K562 (cell line): ENCODE measurements around the gene GART. TPM values are rescaled to one million over a fixed set of nuclear protein-coding genes. Genes with fewer than 3 reads are reported as not detected.

Experiments used
- ATF3 ChIP-seq, 2 experiments: fragments of 450-650 bp in 1 of 2; sonication (generic) in 1 of 2; formaldehyde crosslinking in 1 of 2; IDR thresholded peaks in 1 of 2; conservative IDR thresholded peaks in 1 of 2; 2 replicates each; pipeline versions ENCODE4 v1.6.1 to v1.8.1; 2016 to 2023; ENCODE audit warnings: mild to moderate bottlenecking in 2 of 2, moderate library complexity in 2 of 2, inconsistent platforms in 1 of 2, missing genetic modification reagents in 1 of 2
- ESRRB ChIP-seq: fragments of 250-450 bp; sonication (Bioruptor Pico); IDR thresholded peaks from 2 replicates; pipeline ENCODE4 v1.5.0; 2020; ENCODE audit warnings: mild to moderate bottlenecking, moderate library complexity, borderline replicate concordance
- FUS ChIP-seq: fragments of 200-400 bp; formaldehyde crosslinking; optimal IDR thresholded peaks from 2 replicates; pipeline ENCODE3; 2017; ENCODE audit warnings: low read depth, low read length
- IRF2 ChIP-seq: sonication (generic); formaldehyde crosslinking; IDR thresholded peaks from 2 replicates; pipeline ENCODE4 v1.8.1; 2022; ENCODE audit warnings: mild to moderate bottlenecking, missing genetic modification reagents
- MCM2 ChIP-seq: fragments of 450-650 bp; IDR thresholded peaks from 2 replicates; pipeline ENCODE4 v1.6.1; 2017; ENCODE audit warnings: low read depth, mild to moderate bottlenecking
- MTA3 ChIP-seq: fragments of 450-650 bp; formaldehyde crosslinking; IDR thresholded peaks from 2 replicates; pipeline ENCODE4 v1.6.1; 2017; ENCODE audit warnings: mild to moderate bottlenecking, borderline replicate concordance
- NCOR1 ChIP-seq: fragments of 450-650 bp; IDR thresholded peaks from 2 replicates; pipeline ENCODE4 v1.6.1; 2016; ENCODE audit warnings: mild to moderate bottlenecking, moderate library complexity
- OTX1 ChIP-seq: fragments of 450-650 bp; formaldehyde crosslinking; IDR thresholded peaks from 2 replicates; pipeline ENCODE4 v1.4.0; 2022; ENCODE audit warnings: mild to moderate bottlenecking
- SREBF1 ChIP-seq: fragments of 150-350 bp; IDR thresholded peaks from 2 replicates; pipeline ENCODE4 v1.6.1; 2014; ENCODE audit warnings: antibody characterized with exemption, low read depth, low read length, borderline replicate concordance
- TCF3 ChIP-seq: sonication (generic); formaldehyde crosslinking; IDR thresholded peaks from 2 replicates; pipeline ENCODE4 v1.4.0; 2020; ENCODE audit warnings: mild to moderate bottlenecking, missing genetic modification reagents
- TEAD1 ChIP-seq, 2 experiments: fragments of 450-650 bp in 1 of 2; sonication (generic) in 1 of 2; formaldehyde crosslinking; IDR thresholded peaks; 2 replicates each; pipeline versions ENCODE4 v1.4.0 to v1.8.0; 2020 to 2022; ENCODE audit warnings: mild to moderate bottlenecking in 2 of 2, missing genetic modification reagents in 1 of 2
- THAP7 ChIP-seq: fragments of 250-450 bp; sonication (Bioruptor Pico); IDR thresholded peaks from 2 replicates; pipeline ENCODE4 v1.5.0; 2021
- ZBED1 ChIP-seq: IDR thresholded peaks from 2 replicates; pipeline ENCODE4 v1.6.1; 2014
- ZBTB11 ChIP-seq, 3 experiments: fragments of 200-800 bp in 1 of 3; fragments of 250-450 bp in 1 of 3; fragments of 450-650 bp in 1 of 3; sonication (Bioruptor Pico) in 1 of 3; sonication (Bioruptor generic) in 1 of 3; formaldehyde crosslinking in 1 of 3; IDR thresholded peaks; 2 replicates each; pipeline versions ENCODE4 v1.6.1 to v1.8.0; 2016 to 2022; ENCODE audit warnings: mild to moderate bottlenecking in 2 of 3, missing genetic modification characterization in 2 of 3, missing compliant biosample characterization in 1 of 3, moderate library complexity in 1 of 3
- ZBTB9 ChIP-seq: fragments of 450-650 bp; formaldehyde crosslinking; IDR thresholded peaks from 2 replicates; pipeline ENCODE4 v1.4.0; 2020; ENCODE audit warnings: mild to moderate bottlenecking, moderate library complexity
- ZNF3 ChIP-seq: fragments of 250-450 bp; sonication (Bioruptor Pico); IDR thresholded peaks from 2 replicates; pipeline ENCODE4 v1.5.0; 2021; ENCODE audit warnings: mild to moderate bottlenecking, moderate library complexity
- polyA plus RNA-seq, 8 experiments: library from polyadenylated mRNA; depleted of rRNA in 4 of 8; stranded (reverse) in 5 of 8; unstranded in 3 of 8; fragments of >200 nt; fragmentation: Nextera tagmentation in 2 of 8; fragmentation: Illumina TruSeq in 1 of 8; extraction: Ambion mirVana in 2 of 8; extraction: Trizol in 1 of 8; gene quantifications; 2 replicates each; pipeline versions ENCODE4 v1.2.1 to v1.2.3, GENCODE V29; 2011 to 2014; ENCODE audit warnings: inconsistent platforms in 1 of 8, missing spikeins in 1 of 8
- total RNA-seq, 7 experiments: library from RNA; depleted of rRNA in 6 of 7; stranded (reverse); fragments of >200 nt in 6 of 7; fragmentation: Illumina TruSeq in 2 of 7; extraction: Trizol in 2 of 7; gene quantifications; 2 replicates each; pipeline versions ENCODE4 v1.2.1 to v1.2.3, GENCODE V29; 2011 to 2021; ENCODE audit warnings: low replicate concordance in 1 of 7
- TF ChIP-seq, protein P1 (sequence below): fragments of 150-350 bp; conservative IDR thresholded peaks from 2 replicates; pipeline ENCODE4 v1.6.1; 2014; ENCODE audit warnings: low read length

GART gene
- total and polyA plus RNA-seq, 9 of the 15 experiments (the other 6 are each of a cell fraction or from before 2014, with no cell fraction given) = 141 to 429 (median 349) TPM

DNA sequence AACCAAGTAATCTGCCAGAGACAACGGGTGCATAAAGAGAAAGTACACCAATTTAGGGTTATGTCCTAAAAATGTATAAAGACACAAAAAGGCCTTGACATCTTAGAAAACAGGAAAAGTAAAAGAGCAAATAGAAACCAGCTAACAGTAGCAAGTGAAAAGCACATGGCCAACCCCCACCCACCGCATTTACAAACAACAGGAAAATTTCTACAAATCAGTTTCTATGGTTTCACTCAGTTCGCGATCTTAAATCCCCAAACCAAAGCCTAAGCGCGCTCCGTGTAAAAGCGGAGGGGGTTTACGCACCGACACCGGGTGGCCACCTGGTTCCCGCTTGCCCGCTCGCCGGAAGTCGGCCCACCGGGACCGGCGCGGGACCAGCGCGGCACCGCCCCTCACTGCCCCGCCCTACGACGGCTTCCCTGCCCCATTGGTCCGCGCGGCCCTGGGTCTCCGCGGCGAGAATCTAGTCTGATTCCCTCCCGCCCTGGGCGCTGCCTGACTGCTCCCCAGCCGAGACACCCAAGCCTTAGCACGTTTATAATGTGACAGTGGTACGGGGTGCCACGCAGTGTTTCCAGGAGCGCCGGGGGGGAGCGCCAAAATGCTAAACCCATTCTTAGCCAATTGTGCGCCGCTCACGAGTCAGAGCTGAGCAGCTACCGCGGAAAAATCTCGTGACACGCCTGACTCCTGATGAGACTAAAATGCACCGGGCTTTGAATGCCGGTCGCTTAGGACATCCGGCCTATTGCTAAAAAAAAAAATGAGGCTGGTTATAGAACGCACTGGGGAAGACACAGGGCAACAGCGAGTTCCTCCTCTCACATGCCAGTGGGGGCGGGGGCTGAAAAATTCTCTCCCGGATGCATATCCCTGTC lies at the start of gene GART (continued):
- TF ChIP-seq ZBTB11 (CRISPR knock-in tag; IDR thresholded peaks at IDR 0.05) = peak in 2 of 3 experiments; percentile 61 to 88; a peak in 3 of 6 replicates
- TF ChIP-seq IRF2 = no peak
- TF ChIP-seq THAP7 (CRISPR knock-in tag) = 0 out of 2 replicates have a peak, but pooled peaks have one; percentile 46
- no peak for TF ChIP-seq OTX1 (CRISPR knock-in tag)
- peak; percentile 54; the same call in 1 of the 2 replicates for TF ChIP-seq NCOR1
- no peak for TF ChIP-seq ATF3 (IDR thresholded peaks at IDR 0.05)
- TF ChIP-seq ATF3 (CRISPR knock-in tag; conservative IDR thresholded peaks at IDR 0.05) = no peak
- no peak for TF ChIP-seq FUS
- no peak for TF ChIP-seq SREBF1
- 0 out of 2 replicates have a peak, but pooled peaks have one; percentile 15 for TF ChIP-seq ZBED1
- TF ChIP-seq ESRRB = no peak
- TF ChIP-seq MCM2 = no peak
- peak; percentile 78 for TF ChIP-seq MTA3
- no peak for TF ChIP-seq ZNF3
- peak in 1 of 2 experiments; percentile 77; a peak in 2 of 4 replicates for TF ChIP-seq TEAD1 (CRISPR knock-in tag; IDR thresholded peaks at IDR 0.05)
- TF ChIP-seq, protein P1, sequence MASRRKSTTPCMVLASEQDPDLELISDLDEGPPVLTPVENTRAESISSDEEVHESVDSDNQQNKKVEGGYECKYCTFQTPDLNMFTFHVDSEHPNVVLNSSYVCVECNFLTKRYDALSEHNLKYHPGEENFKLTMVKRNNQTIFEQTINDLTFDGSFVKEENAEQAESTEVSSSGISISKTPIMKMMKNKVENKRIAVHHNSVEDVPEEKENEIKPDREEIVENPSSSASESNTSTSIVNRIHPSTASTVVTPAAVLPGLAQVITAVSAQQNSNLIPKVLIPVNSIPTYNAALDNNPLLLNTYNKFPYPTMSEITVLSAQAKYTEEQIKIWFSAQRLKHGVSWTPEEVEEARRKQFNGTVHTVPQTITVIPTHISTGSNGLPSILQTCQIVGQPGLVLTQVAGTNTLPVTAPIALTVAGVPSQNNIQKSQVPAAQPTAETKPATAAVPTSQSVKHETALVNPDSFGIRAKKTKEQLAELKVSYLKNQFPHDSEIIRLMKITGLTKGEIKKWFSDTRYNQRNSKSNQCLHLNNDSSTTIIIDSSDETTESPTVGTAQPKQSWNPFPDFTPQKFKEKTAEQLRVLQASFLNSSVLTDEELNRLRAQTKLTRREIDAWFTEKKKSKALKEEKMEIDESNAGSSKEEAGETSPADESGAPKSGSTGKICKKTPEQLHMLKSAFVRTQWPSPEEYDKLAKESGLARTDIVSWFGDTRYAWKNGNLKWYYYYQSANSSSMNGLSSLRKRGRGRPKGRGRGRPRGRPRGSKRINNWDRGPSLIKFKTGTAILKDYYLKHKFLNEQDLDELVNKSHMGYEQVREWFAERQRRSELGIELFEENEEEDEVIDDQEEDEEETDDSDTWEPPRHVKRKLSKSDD = no peak
- no peak; the same call in 1 of the 2 replicates for TF ChIP-seq TCF3
- TF ChIP-seq ZBTB9 = 0 out of 2 replicates have a peak, but pooled peaks have one; percentile 15
